WTC11 (cell line): Measurements from ENCODE around the gene CCNG1. TPM values are rescaled to one million over a fixed set of nuclear protein-coding genes. Genes with fewer than 3 reads are reported as not detected.
A peak's percentile ranks its signal among the peaks of the same experiment; 100 is the strongest.

Experiments
- ATF2 ChIP-seq: sonication (generic); formaldehyde crosslinking; IDR thresholded peaks from 2 replicates; pipeline ENCODE4 v1.8.1; 2022; ENCODE audit warnings: low read depth, missing genetic modification reagents, borderline replicate concordance
- CDX4 ChIP-seq: fragments of 250-450 bp; sonication (Bioruptor Pico); IDR thresholded peaks from 2 replicates; pipeline ENCODE4 v1.9.0; 2021; ENCODE audit warnings: moderate library complexity, mild to moderate bottlenecking, inconsistent platforms, borderline replicate concordance
- CREB1 ChIP-seq: sonication (generic); formaldehyde crosslinking; IDR thresholded peaks from 2 replicates; pipeline ENCODE4 v1.8.0; 2023; ENCODE audit warnings: mild to moderate bottlenecking, missing genetic modification reagents
- CREM ChIP-seq: sonication (generic); formaldehyde crosslinking; IDR thresholded peaks from 2 replicates; pipeline ENCODE4 v1.8.1; 2022; ENCODE audit warnings: mild to moderate bottlenecking, missing genetic modification reagents, moderate library complexity
- E2F1 ChIP-seq: sonication (generic); formaldehyde crosslinking; IDR thresholded peaks from 2 replicates; pipeline ENCODE4 v1.8.0; 2022; ENCODE audit warnings: mild to moderate bottlenecking, missing genetic modification reagents
- ELF4 ChIP-seq: sonication (generic); formaldehyde crosslinking; IDR thresholded peaks from 2 replicates; pipeline ENCODE4 v1.8.1; 2022; ENCODE audit warnings: low read depth, mild to moderate bottlenecking, moderate library complexity, missing genetic modification reagents
- EMX1 ChIP-seq: fragments of 250-450 bp; sonication (Bioruptor Pico); IDR thresholded peaks from 2 replicates; pipeline ENCODE4 v1.8.0; 2021; ENCODE audit warnings: mild to moderate bottlenecking
- FOXP1 ChIP-seq: sonication (generic); formaldehyde crosslinking; IDR thresholded peaks from 2 replicates; pipeline ENCODE4 v1.8.0; 2022; ENCODE audit warnings: missing genetic modification reagents, mild to moderate bottlenecking, moderate library complexity, borderline replicate concordance
- FOXP4 ChIP-seq: sonication (generic); formaldehyde crosslinking; IDR thresholded peaks from 2 replicates; pipeline ENCODE4 v1.8.0; 2022; ENCODE audit warnings: mild to moderate bottlenecking, missing genetic modification reagents
- HMGA2 ChIP-seq: fragments of 250-450 bp; sonication (Bioruptor Pico); IDR thresholded peaks from 2 replicates; pipeline ENCODE4 v1.4.0; 2021; ENCODE audit warnings: mild to moderate bottlenecking, moderate library complexity
- JUN ChIP-seq: sonication (generic); formaldehyde crosslinking; IDR thresholded peaks from 2 replicates; pipeline ENCODE4 v1.8.0; 2023; ENCODE audit warnings: mild to moderate bottlenecking, missing genetic modification reagents
- MAX ChIP-seq: sonication (generic); formaldehyde crosslinking; IDR thresholded peaks from 2 replicates; pipeline ENCODE4 v1.8.0; 2022; ENCODE audit warnings: mild to moderate bottlenecking, missing genetic modification reagents
- MLX ChIP-seq: sonication (generic); formaldehyde crosslinking; IDR thresholded peaks from 2 replicates; pipeline ENCODE4 v1.8.1; 2023; ENCODE audit warnings: mild to moderate bottlenecking, missing genetic modification reagents, moderate library complexity
- MYBL2 ChIP-seq: sonication (generic); formaldehyde crosslinking; IDR thresholded peaks from 2 replicates; pipeline ENCODE4 v1.8.1; 2023; ENCODE audit warnings: mild to moderate bottlenecking, moderate library complexity, missing genetic modification reagents
- NFE2L1 ChIP-seq: sonication (generic); formaldehyde crosslinking; IDR thresholded peaks from 2 replicates; pipeline ENCODE4 v1.8.1; 2023; ENCODE audit warnings: missing genetic modification reagents
- NR2C2 ChIP-seq: sonication (generic); formaldehyde crosslinking; IDR thresholded peaks from 2 replicates; pipeline ENCODE4 v1.8.0; 2022; ENCODE audit warnings: mild to moderate bottlenecking, missing genetic modification reagents
- PRDM15 ChIP-seq: sonication (generic); formaldehyde crosslinking; IDR thresholded peaks from 2 replicates; pipeline ENCODE4 v1.8.0; 2022; ENCODE audit warnings: missing genetic modification reagents
- RELA ChIP-seq: sonication (generic); formaldehyde crosslinking; IDR thresholded peaks from 2 replicates; pipeline ENCODE4 v1.8.1; 2022; ENCODE audit warnings: missing genetic modification reagents, mild to moderate bottlenecking, borderline replicate concordance
- SMAD3 ChIP-seq: sonication (generic); formaldehyde crosslinking; IDR thresholded peaks from 2 replicates; pipeline ENCODE4 v1.8.0; 2022; ENCODE audit warnings: missing genetic modification reagents, mild to moderate bottlenecking, borderline replicate concordance
- TP53 ChIP-seq: sonication (generic); formaldehyde crosslinking; IDR thresholded peaks from 2 replicates; pipeline ENCODE4 v1.8.1; 2023; ENCODE audit warnings: mild to moderate bottlenecking, missing genetic modification reagents
- ZBTB21 ChIP-seq: sonication (generic); formaldehyde crosslinking; IDR thresholded peaks from 2 replicates; pipeline ENCODE4 v1.8.1; 2023; ENCODE audit warnings: mild to moderate bottlenecking, missing genetic modification reagents, borderline replicate concordance
- ZBTB43 ChIP-seq: sonication (generic); formaldehyde crosslinking; IDR thresholded peaks from 2 replicates; pipeline ENCODE4 v1.8.1; 2023; ENCODE audit warnings: mild to moderate bottlenecking, missing genetic modification reagents
- ZMAT4 ChIP-seq: fragments of 250-450 bp; sonication (Bioruptor Pico); IDR thresholded peaks from 2 replicates; pipeline ENCODE4 v1.9.0; 2021; ENCODE audit warnings: mild to moderate bottlenecking
- ZNF138 ChIP-seq: sonication (generic); formaldehyde crosslinking; conservative IDR thresholded peaks from 2 replicates; pipeline ENCODE4 v1.8.1; 2022; ENCODE audit warnings: mild to moderate bottlenecking, moderate library complexity, missing genetic modification reagents
- ZNF396 ChIP-seq: fragments of 250-450 bp; sonication (Bioruptor Pico); IDR thresholded peaks from 2 replicates; pipeline ENCODE4 v1.8.0; 2021; ENCODE audit warnings: mild to moderate bottlenecking, moderate library complexity, borderline replicate concordance
- ZNF416 ChIP-seq: fragments of 250-450 bp; sonication (Bioruptor Pico); IDR thresholded peaks from 2 replicates; pipeline ENCODE4 v1.9.0; 2021; ENCODE audit warnings: mild to moderate bottlenecking, inconsistent platforms
- ZNF671 ChIP-seq: fragments of 250-450 bp; sonication (Bioruptor Pico); IDR thresholded peaks from 2 replicates; pipeline ENCODE4 v1.8.0; 2021; ENCODE audit warnings: mild to moderate bottlenecking
- total RNA-seq: library from RNA; stranded (reverse); gene quantifications from 3 replicates; pipeline ENCODE4 v1.2.3, GENCODE V29; 2021

The CCNG1 gene
- total RNA-seq, 1 experiment from 2014 or later, result 433 TPM

GRCh38 chr5:163437309-163438182 is at the start of gene CCNG1 (continued):
- TF ChIP-seq ZNF671 (CRISPR knock-in tag) (no peak), MYBL2 (CRISPR knock-in tag) (no peak), FOXP4 (peak; percentile 49; the same call in 1 of the 2 replicates), CDX4 (no peak), CREM (CRISPR knock-in tag) (peak; percentile 44; the same call in 1 of the 2 replicates), RELA (CRISPR knock-in tag) (no peak), SMAD3 (CRISPR knock-in tag) (no peak; the same call in 1 of the 2 replicates), CREB1 (CRISPR knock-in tag) (no peak), FOXP1 (CRISPR knock-in tag) (peak; percentile 69; the same call in 1 of the 2 replicates), JUN (0 out of 2 replicates have a peak, but pooled peaks have one; percentile 19), E2F1 (CRISPR knock-in tag) (no peak), MAX (CRISPR knock-in tag) (peak; percentile 41; the same call in 1 of the 2 replicates), MLX (no peak), ATF2 (no peak), EMX1 (CRISPR knock-in tag) (0 out of 2 replicates have a peak, but pooled peaks have one; percentile 16), TP53 (CRISPR knock-in tag) (peak; percentile 77; the same call in 1 of the 2 replicates), NFE2L1 (CRISPR knock-in tag) (no peak), ZNF138 (0 out of 2 replicates have a peak, but pooled peaks have one; percentile 71), PRDM15 (peak; percentile 64; the same call in 1 of the 2 replicates), ZNF396 (CRISPR knock-in tag) (no peak), ZBTB21 (0 out of 2 replicates have a peak, but pooled peaks have one; percentile 53), ZMAT4 (CRISPR knock-in tag) (no peak), ZNF416 (CRISPR knock-in tag) (no peak), HMGA2 (CRISPR knock-in tag) (no peak), NR2C2 (CRISPR knock-in tag) (no peak), ELF4 (CRISPR knock-in tag) (no peak), ZBTB43 (CRISPR knock-in tag) (no peak)
